AG09319 (cell line): Measurements from ENCODE around the gene DENND5B.
A peak's percentile ranks its signal among the peaks of the same experiment; 100 is the strongest.

Experiments used
- DNase-seq: peaks from one replicate; pipeline ENCODE4 v3.0.0-alpha.2; 2010; ENCODE audit warnings: low read depth; ENCODE audit errors: extremely low read depth
- CTCF ChIP-seq: IDR thresholded peaks from 2 replicates; pipeline ENCODE4 v1.5.1; 2011; ENCODE audit warnings: low read depth, mild to moderate bottlenecking, inconsistent platforms, low read length, moderate library complexity

The DENND5B gene

GRCh38 chr12:31590642-31591379 lies at the start of gene DENND5B:
Gene DENND5B, minus strand, starts transcription at chr12:31591136. Its CDS starts 304 bp downstream, at chr12:31590832.
- DNase-seq = no peak
- no peak for TF ChIP-seq CTCF

DNA sequence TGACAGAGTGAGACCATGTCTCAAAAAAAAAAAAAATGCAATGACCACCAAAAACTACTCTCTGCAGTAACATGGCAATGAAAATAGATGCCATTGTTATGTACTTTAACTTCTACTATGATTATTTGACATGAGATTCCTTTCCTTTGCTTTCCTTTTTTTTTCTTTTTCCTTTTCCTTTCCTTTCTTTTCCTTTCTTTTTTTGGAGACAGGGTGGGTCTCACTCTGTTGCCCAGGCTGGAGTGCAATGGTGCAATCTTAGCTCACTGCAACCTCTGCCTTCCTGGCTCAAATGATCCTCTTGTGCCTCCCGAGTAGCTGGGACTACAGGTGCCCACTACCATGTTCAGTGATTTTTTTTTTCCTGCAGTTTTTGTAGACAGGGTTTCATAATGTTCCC lies 43.7 kb upstream of the DENND5B start:
- no peak for DNase-seq
- TF ChIP-seq CTCF = no peak

DNA sequence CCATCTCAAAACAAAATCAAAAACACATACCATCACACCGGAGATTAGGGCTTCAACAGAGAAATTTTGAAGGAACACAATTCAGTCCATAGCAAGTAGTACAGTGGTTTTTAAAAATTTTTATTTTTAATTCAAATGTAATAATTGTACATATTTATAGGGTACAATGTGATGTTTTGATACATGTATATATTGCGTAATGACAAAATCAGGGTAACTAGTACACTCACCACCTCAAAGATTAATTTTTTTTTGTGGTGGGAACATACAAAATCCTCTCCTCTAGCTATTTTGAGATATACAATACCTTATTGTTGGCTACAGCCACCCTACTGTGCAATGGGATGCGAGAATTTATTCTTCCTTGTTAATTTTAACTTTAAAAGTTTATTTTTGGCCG lies 42.5 kb upstream of the DENND5B start:
- TF ChIP-seq CTCF = no peak
- DNase-seq = no peak

GRCh38 chr12:31631809-31632208 lies 40.9 kb upstream of the DENND5B start:
- no peak for TF ChIP-seq CTCF
- no peak for DNase-seq

GRCh38 chr12:31631023-31631724 lies 40.2 kb upstream of the DENND5B start:
- no peak for TF ChIP-seq CTCF
- no peak for DNase-seq

GRCh38 chr12:31629756-31630732 lies 39.1 kb upstream of the DENND5B start:
- peak; percentile 8 for DNase-seq
- TF ChIP-seq CTCF = no peak
